GM23338 (cell line): ENCODE measurements around the gene RBM38.

ENCODE experiments used
- CREB1 ChIP-seq: fragments of 250-450 bp; sonication (Bioruptor Pico); IDR thresholded peaks from 2 replicates; pipeline ENCODE4 v1.5.0; 2020; ENCODE audit warnings: low read depth, mild to moderate bottlenecking, moderate library complexity
- ETS1 ChIP-seq: IDR thresholded peaks from 2 replicates; pipeline ENCODE4 v1.6.1; 2016; ENCODE audit warnings: antibody characterized with exemption
- EZH2 ChIP-seq: fragments of 200-600 bp; sonication (generic); IDR thresholded peaks from one replicate; pipeline ENCODE4 v1.8.0; 2017; ENCODE audit warnings: antibody characterized with exemption, mild to moderate bottlenecking, low read depth; ENCODE audit not compliant: unreplicated experiment
- EZH2phosphoT487 ChIP-seq: fragments of 200-600 bp; sonication (generic); IDR thresholded peaks from one replicate; pipeline ENCODE4 v1.8.1; 2018; ENCODE audit warnings: antibody characterized with exemption; ENCODE audit not compliant: unreplicated experiment
- JUNB ChIP-seq: IDR thresholded peaks from one replicate; pipeline ENCODE4 v1.6.1; 2016; ENCODE audit warnings: antibody characterized with exemption; ENCODE audit not compliant: unreplicated experiment
- POLR2AphosphoS5 ChIP-seq: IDR thresholded peaks from 2 replicates; pipeline ENCODE4 v1.6.1; 2016; ENCODE audit warnings: antibody characterized with exemption, low read depth
- ZNF114 ChIP-seq: fragments of 250-450 bp; sonication (Bioruptor Pico); IDR thresholded peaks from 2 replicates; pipeline ENCODE4 v1.5.0; 2020; ENCODE audit warnings: mild to moderate bottlenecking, moderate library complexity
- TF ChIP-seq, protein P1 (sequence below): IDR thresholded peaks from one replicate; pipeline ENCODE4 v1.6.1; 2018; ENCODE audit warnings: antibody characterized with exemption; ENCODE audit not compliant: unreplicated experiment
- TF ChIP-seq, protein P2 (sequence below), 2 experiments: fragments of 200-600 bp in 1 of 2; sonication (generic) in 1 of 2; conservative IDR thresholded peaks; 2 replicates each; pipeline versions ENCODE4 v1.5.1 to v1.6.1; 2016 to 2017; ENCODE audit warnings: antibody characterized with exemption in 2 of 2, low read depth in 2 of 2, mild to moderate bottlenecking in 2 of 2, moderate library complexity in 1 of 2

GRCh38 chr20:57455386-57455785 is 64.2 kb downstream of the RBM38 start:
- TF ChIP-seq, protein P1, sequence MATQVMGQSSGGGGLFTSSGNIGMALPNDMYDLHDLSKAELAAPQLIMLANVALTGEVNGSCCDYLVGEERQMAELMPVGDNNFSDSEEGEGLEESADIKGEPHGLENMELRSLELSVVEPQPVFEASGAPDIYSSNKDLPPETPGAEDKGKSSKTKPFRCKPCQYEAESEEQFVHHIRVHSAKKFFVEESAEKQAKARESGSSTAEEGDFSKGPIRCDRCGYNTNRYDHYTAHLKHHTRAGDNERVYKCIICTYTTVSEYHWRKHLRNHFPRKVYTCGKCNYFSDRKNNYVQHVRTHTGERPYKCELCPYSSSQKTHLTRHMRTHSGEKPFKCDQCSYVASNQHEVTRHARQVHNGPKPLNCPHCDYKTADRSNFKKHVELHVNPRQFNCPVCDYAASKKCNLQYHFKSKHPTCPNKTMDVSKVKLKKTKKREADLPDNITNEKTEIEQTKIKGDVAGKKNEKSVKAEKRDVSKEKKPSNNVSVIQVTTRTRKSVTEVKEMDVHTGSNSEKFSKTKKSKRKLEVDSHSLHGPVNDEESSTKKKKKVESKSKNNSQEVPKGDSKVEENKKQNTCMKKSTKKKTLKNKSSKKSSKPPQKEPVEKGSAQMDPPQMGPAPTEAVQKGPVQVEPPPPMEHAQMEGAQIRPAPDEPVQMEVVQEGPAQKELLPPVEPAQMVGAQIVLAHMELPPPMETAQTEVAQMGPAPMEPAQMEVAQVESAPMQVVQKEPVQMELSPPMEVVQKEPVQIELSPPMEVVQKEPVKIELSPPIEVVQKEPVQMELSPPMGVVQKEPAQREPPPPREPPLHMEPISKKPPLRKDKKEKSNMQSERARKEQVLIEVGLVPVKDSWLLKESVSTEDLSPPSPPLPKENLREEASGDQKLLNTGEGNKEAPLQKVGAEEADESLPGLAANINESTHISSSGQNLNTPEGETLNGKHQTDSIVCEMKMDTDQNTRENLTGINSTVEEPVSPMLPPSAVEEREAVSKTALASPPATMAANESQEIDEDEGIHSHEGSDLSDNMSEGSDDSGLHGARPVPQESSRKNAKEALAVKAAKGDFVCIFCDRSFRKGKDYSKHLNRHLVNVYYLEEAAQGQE: no peak
- TF ChIP-seq, protein P2, sequence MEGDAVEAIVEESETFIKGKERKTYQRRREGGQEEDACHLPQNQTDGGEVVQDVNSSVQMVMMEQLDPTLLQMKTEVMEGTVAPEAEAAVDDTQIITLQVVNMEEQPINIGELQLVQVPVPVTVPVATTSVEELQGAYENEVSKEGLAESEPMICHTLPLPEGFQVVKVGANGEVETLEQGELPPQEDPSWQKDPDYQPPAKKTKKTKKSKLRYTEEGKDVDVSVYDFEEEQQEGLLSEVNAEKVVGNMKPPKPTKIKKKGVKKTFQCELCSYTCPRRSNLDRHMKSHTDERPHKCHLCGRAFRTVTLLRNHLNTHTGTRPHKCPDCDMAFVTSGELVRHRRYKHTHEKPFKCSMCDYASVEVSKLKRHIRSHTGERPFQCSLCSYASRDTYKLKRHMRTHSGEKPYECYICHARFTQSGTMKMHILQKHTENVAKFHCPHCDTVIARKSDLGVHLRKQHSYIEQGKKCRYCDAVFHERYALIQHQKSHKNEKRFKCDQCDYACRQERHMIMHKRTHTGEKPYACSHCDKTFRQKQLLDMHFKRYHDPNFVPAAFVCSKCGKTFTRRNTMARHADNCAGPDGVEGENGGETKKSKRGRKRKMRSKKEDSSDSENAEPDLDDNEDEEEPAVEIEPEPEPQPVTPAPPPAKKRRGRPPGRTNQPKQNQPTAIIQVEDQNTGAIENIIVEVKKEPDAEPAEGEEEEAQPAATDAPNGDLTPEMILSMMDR (conservative IDR thresholded peaks at IDR 0.05; ENCODE audit: low read depth in 2 of 2): no peak
- TF ChIP-seq EZH2 (no peak), EZH2phosphoT487 (no peak), JUNB (no peak), POLR2AphosphoS5 (no peak), ETS1 (no peak), ZNF114 (CRISPR knock-in tag) (no peak), CREB1 (CRISPR knock-in tag) (no peak)
